ENCODE results near the gene LRRN4.

- TF ChIP-seq MAX (IDR thresholded peaks at IDR 0.05) (no peak), EZH2 (IDR thresholded peaks at IDR 0.05) (no peak), CTCF (IDR thresholded peaks at IDR 0.05 in 2 of 3, conservative IDR thresholded peaks at IDR 0.05 in 1 of 3; ENCODE audit: borderline replicate concordance in 1 of 3, insufficient read depth in 1 of 3, low read depth in 2 of 3, low read length in 2 of 3) (no peak), POLR2A (IDR thresholded peaks at IDR 0.05; ENCODE audit: borderline replicate concordance, extremely low read depth, insufficient read depth, insufficient read length) (no peak), SRF (IDR thresholded peaks at IDR 0.05; ENCODE audit: low read depth) (no peak)
These were observed 12.7 kb downstream of the LRRN4 start for GRCh38 chr20:6040958-6041807.

All from HCT116 (cell line).